Upper lobe of left lung (tissue), 6 donors: Measurements from ENCODE around the gene ALDH1A3. TPM values are rescaled to one million over a fixed set of nuclear protein-coding genes. Genes with fewer than 3 reads are reported as not detected.

ENCODE experiments used
- ATAC-seq, 2 donors: fragments of 200-7000 bp; cut with Tn5 transposase; one replicate each; pipeline ENCODE4 v1.9.1; 2022; ENCODE audit warnings: mild to moderate bottlenecking in 2 of 2, moderate library complexity in 2 of 2; ENCODE audit not compliant: low FRiP score in 2 of 2
- DNase-seq, 2 donors: peaks; one replicate each; pipeline ENCODE4 v3.0.0-alpha.2; 2019 to 2020
- H3K27ac ChIP-seq, 4 donors: fragments of 200-600 bp; sonication (generic); one replicate each; pipeline ENCODE4 v1.5.1; 2016 to 2019
- H3K27me3 ChIP-seq, 4 donors: fragments of 200-600 bp; sonication (generic); one replicate each; pipeline ENCODE4 v1.5.1; 2017 to 2019
- H3K36me3 ChIP-seq, 4 donors: fragments of 200-600 bp; sonication (generic); one replicate each; pipeline ENCODE4 v1.5.1; 2016 to 2019
- H3K4me1 ChIP-seq, 4 donors: fragments of 200-600 bp; sonication (generic); one replicate each; pipeline ENCODE4 v1.5.1; 2018 to 2019
- H3K4me3 ChIP-seq, 4 donors: fragments of 200-600 bp; sonication (generic); one replicate each; pipeline ENCODE4 v1.5.1; 2017 to 2019; ENCODE audit warnings: mild to moderate bottlenecking in 2 of 4, moderate library complexity in 1 of 4
- H3K9me3 ChIP-seq, 4 donors: fragments of 200-600 bp; sonication (generic); one replicate each; pipeline ENCODE4 v1.5.1; 2018 to 2019
- CTCF ChIP-seq, 6 experiments: fragments of 450-650 bp in 4 of 6; fragments of 200-600 bp in 2 of 6; sonication (generic) in 2 of 6; IDR thresholded peaks; one replicate each; pipeline ENCODE4 v1.5.1; 2016 to 2019; ENCODE audit warnings: antibody characterized with exemption in 6 of 6
- EP300 ChIP-seq, 4 donors: sonication (generic); formaldehyde crosslinking; IDR thresholded peaks; one replicate each; pipeline ENCODE4 v1.5.1; 2017; ENCODE audit warnings: antibody characterized with exemption in 4 of 4, control low read depth in 2 of 4
- POLR2A ChIP-seq, 4 donors: fragments of 450-650 bp; IDR thresholded peaks; one replicate each; pipeline ENCODE4 v1.5.1; 2016 to 2017; ENCODE audit warnings: antibody characterized with exemption in 4 of 4, mild to moderate bottlenecking in 2 of 4
- POLR2AphosphoS5 ChIP-seq, 2 donors: sonication (generic); formaldehyde crosslinking; IDR thresholded peaks; one replicate each; pipeline ENCODE4 v1.5.1; 2017; ENCODE audit warnings: antibody characterized with exemption in 2 of 2
- WGBS, 2 donors: methylation state at CpG; one replicate each; pipeline ENCODE4 v1.1.5; 2017 to 2018; 5-methylcytosine and 5-hydroxymethylcytosine counted together
- total RNA-seq, 6 donors: library from RNA; depleted of rRNA in 4 of 6; stranded (reverse); fragments of >200 nt in 4 of 6; gene quantifications; one replicate each; pipeline versions ENCODE4 v1.1.0 to v1.2.1, GENCODE V29; 2016 to 2021
- donor health status: DM: no; HTN: no; CAD: no; lungs with moderate emphysema.
- donor health status: DM: no; HTN: yes; CAD: no; lungs with severe emphysema.

ALDH1A3 gene
- total RNA-seq, 6 donors from 2014 or later = 3.6 to 41.5 (median 14.1) TPM

DNA sequence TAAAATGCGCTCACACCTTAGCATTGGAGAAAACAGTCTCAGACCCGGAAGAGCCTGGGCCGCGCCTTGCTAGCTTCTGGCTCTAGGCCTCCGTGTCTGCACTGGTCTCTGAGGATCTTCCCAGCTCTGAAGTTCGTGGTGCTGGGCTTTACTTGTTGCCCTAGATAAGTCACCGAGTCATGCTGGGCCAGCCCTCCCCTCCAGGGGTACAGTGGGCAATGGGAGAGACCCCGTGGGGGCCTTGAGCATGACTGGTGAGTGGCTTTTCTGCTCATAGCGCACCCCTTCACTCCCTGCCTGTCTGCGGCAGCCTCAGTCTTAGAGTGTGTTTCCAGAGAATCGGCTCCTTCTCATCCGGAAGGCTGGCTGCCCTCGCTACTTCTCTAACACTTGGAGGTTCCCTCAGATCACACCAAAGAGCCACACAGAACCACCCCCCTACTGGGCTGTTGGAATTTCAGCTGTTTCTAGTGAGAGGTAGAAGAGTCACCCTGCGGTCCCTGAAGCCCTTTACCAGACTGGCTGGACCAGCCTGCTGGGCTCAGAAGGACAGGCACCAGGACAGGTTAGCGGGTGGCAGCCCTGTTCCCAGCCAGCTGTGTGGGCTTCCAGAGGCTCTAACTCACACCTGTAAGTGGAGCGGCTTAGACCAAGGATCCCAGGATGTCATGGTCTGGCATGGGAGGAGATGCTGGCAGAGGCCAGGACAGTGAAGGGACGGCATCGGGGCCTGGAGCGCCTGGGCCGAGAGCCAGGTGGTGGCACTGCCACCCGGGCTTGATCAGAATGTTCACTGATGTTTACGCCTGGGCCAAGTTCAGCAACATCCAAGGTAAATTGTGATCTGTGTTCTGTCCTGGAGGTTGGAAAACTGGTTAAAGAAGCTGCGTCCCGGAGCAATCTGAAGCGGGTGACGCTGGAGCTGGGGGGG, 17.9 kb downstream of the ALDH1A3 start:
- Histone ChIP-seq H3K27ac (no peak overlapping the region), H3K36me3 (no peaks in the 10 kb centered on the region), H3K4me1 (peaks cover 2 to 7% (median 3%) of the 10 kb centered on the region in 4 donors), H3K27me3 (no peaks in the 10 kb centered on the region), H3K4me3 (no peak overlapping the region), H3K9me3 (no peaks in the 10 kb centered on the region)
- DNase-seq (peak in 1 of 2 donors; percentile 76), ATAC-seq (no peak)
- no peak for TF ChIP-seq POLR2A (IDR thresholded peaks at IDR 0.05)
- no peak for TF ChIP-seq CTCF (IDR thresholded peaks at IDR 0.05)
- no peak for TF ChIP-seq POLR2AphosphoS5 (IDR thresholded peaks at IDR 0.05)
- TF ChIP-seq EP300 (IDR thresholded peaks at IDR 0.05) = no peak
- WGBS, 2 donors = 91 to 93% methylated on average over 14 to 26 of the region's 26 CpGs

DNA sequence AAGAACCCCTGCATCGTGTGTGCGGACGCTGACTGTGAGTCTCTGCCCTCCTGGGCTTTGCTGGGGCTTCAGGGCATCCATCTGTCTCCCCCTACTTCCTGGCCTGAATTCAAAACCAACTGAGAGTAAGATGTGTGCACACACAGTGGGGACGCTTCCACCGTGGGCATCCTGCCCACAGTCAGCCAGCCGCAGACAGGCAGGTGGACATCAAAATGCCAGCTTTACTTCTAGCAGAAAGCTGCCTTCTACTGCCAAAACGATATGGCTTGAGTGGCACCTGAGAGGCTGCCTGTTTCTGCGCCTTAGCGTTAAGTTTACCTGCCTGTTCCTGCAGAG, 18.5 kb downstream of the ALDH1A3 start:
- Histone ChIP-seq H3K27me3 (peaks cover 0 to 3% (median 0%) of the 10 kb centered on the region in 4 donors), H3K4me1 (peaks cover 5 to 10% (median 7%) of the 10 kb centered on the region in 4 donors), H3K4me3 (no peak overlapping the region), H3K9me3 (no peaks in the 10 kb centered on the region), H3K36me3 (no peaks in the 10 kb centered on the region), H3K27ac (no peak overlapping the region)
- ATAC-seq = no peak
- TF ChIP-seq POLR2AphosphoS5 (IDR thresholded peaks at IDR 0.05) (no peak), CTCF (IDR thresholded peaks at IDR 0.05) (no peak), EP300 (IDR thresholded peaks at IDR 0.05) (no peak), POLR2A (IDR thresholded peaks at IDR 0.05) (no peak)
- WGBS, 2 donors = 86 to 87% methylated on average over 9 of the region's 9 CpGs
- peak in 1 of 2 donors; percentile 29 for DNase-seq

DNA sequence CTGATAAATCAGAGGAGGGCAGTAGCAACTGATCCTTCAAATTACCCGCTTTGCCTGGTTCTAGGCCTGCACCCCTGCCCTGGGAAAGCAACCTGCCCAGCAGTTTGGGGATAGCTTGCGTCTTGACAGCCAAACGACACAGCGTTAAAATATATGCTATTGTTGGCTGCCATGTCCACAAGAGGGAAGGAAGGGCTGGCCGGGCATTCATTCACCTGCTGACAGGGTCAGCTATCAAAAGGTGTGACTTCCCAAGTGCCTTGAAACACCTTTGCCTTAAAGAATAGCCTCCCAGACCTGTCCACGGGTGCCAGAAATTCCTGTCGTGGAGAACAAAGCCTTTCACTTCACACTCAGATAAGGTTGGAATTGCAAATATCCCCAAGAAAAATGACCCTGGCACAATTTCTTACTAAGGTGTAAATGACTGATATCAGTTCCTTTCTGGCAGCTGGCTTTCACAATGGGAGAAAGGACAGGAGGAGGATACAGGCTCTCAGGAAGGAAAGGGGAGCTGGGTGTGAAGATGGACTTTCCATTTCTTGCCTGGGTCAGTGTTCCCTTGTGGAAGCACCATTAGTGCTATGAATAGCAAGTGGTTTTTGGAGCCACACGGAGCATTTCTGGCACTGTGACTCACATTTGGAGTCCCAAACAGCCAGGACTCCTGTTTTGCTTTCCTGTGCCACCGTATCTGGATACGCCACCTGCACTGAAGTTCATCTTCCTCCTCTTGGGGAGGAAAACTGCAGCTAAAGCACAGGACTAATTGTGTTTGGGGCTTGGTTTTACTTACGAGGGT, 19.2 kb downstream of the ALDH1A3 start:
- no peak for ATAC-seq
- no peak for TF ChIP-seq CTCF (IDR thresholded peaks at IDR 0.05)
- TF ChIP-seq POLR2AphosphoS5 (IDR thresholded peaks at IDR 0.05) = no peak
- no peak for TF ChIP-seq EP300 (IDR thresholded peaks at IDR 0.05)
- no peak for TF ChIP-seq POLR2A (IDR thresholded peaks at IDR 0.05)
- no peak for DNase-seq
- 58 to 69% methylated on average over 7 to 11 of the region's 11 CpGs for WGBS, 2 donors
- Histone ChIP-seq H3K27me3 (peaks cover 0 to 3% (median 0%) of the 10 kb centered on the region in 4 donors), H3K4me3 (no peak overlapping the region), H3K9me3 (no peaks in the 10 kb centered on the region), H3K4me1 (peaks cover 5 to 10% (median 7%) of the 10 kb centered on the region in 4 donors), H3K27ac (no peak overlapping the region), H3K36me3 (no peaks in the 10 kb centered on the region)

DNA sequence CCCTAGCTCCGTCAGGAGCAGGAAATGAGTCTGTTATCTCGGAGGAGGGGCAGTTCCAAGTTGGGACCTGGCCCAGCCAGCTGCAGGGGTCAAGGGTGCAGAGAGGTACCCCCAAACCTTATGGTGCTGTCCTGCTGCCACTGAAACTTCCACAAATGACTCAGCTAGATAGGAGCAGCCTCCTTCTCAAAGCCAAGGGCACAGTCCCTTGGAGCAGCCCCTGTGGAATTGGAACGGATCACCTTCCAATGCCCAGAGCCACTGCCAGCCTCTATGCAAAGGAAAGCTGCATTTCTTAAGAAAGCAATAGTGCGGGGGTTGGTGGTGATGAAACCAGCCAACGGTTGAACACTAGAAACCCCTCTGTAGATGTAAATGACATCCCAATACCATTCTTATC, 20.0 kb downstream of the ALDH1A3 start:
- ATAC-seq = no peak
- peaks cover 5 to 10% (median 7%) of the 10 kb centered on the region in 4 donors for H3K4me1 ChIP-seq
- H3K36me3 ChIP-seq = no peaks in the 10 kb centered on the region
- TF ChIP-seq CTCF (IDR thresholded peaks at IDR 0.05) (no peak), POLR2A (IDR thresholded peaks at IDR 0.05) (no peak), POLR2AphosphoS5 (IDR thresholded peaks at IDR 0.05) (no peak), EP300 (IDR thresholded peaks at IDR 0.05) (no peak)
- peaks cover 0 to 3% (median 0%) of the 10 kb centered on the region in 4 donors for H3K27me3 ChIP-seq
- WGBS, 2 donors = 55 to 64% methylated on average over 4 to 5 of the region's 5 CpGs
- H3K4me3 ChIP-seq = no peak overlapping the region
- H3K9me3 ChIP-seq = no peaks in the 10 kb centered on the region
- no peak for DNase-seq
- no peak overlapping the region for H3K27ac ChIP-seq
